ENCODE data around the gene HOXA3. TPM values are rescaled to one million over a fixed set of nuclear protein-coding genes. Genes with fewer than 3 reads are reported as not detected.

The HOXA3 gene
- total RNA-seq, 1 experiment from 2014 or later: 4.5 TPM

DNA sequence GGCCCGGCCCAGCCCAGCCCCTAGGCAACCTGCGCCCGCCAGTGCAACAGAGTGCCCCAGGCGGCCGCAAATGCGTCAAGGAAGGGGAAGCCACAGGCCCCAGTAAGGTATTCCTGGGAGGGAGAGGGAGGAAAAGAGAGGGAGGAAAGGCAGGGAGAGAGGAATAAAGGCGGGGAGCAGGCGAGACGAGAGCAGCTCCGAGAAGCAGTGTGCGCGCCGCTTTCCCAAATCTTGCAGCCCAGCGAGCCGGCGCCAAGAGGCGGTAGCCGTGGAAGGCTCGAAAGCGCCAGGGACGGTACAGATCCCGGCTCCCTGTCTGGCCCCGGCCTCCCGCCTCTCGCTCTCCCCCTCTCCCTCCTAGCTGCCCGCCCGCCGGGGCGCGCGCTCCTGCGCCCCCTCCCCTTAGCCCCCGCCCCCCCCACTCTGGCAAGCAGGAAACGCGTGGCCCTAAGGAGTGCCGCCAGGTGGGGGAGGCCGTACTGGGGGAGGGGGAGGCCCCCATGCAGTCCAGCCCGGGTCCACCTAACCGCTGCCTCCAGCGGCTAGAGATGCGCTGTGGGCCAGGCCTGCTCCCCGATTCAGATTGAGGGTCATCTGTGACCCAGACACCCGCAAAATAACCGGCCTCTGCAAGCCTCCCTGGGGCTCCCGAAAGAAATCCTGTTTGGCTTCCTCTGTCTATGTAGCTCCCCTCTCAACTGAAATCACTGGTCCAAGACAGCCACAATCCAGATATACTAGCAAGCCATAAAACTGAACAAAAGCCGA, 17.5 kb upstream of the HOXA3 start:
- intact Hi-C loops (cut with micrococcal nuclease): loop anchor here (1.0 to 5.0 kb wide), 4 partner anchors 10 to 1013 kb away; partner anchors contain the start of genes CBX3, HNRNPA2B1 and HOXA13
- DNase-seq: peak; percentile 62
- H3K4me2 ChIP-seq (ENCODE audit: low read length): peak overlapping the region; percentile 93
- H2AFZ ChIP-seq (ENCODE audit: low read length): no peak overlapping the region
- no TSS peak for BruUV-seq (replicated peaks)
- peak overlapping the region; percentile 97 for H3K27ac ChIP-seq (ENCODE audit: low read length)
- H3K36me3 ChIP-seq (ENCODE audit: low read depth, low read length): 0 out of 2 replicates have a peak, but pooled peaks cover 4% of the 10 kb centered on the region
- H3K9me2 ChIP-seq (replicated peaks; ENCODE audit: low read length): no peaks in the 10 kb centered on the region
- peaks cover 100% of the 10 kb centered on the region for H3K79me2 ChIP-seq (ENCODE audit: low read length)
- H3K9ac ChIP-seq (ENCODE audit: low read length): peak overlapping the region; percentile 90
- H3K4me3 ChIP-seq (ENCODE audit: low read length): peak overlapping the region; percentile 84
- no peaks in the 10 kb centered on the region for H3K27me3 ChIP-seq (ENCODE audit: low read length)
- H4K20me1 ChIP-seq (ENCODE audit: low read length): no peaks in the 10 kb centered on the region
- no peak for TF ChIP-seq EZH2phosphoT487 (IDR thresholded peaks at IDR 0.05; ENCODE audit: borderline replicate concordance, low read length)
- TF ChIP-seq, protein P1, sequence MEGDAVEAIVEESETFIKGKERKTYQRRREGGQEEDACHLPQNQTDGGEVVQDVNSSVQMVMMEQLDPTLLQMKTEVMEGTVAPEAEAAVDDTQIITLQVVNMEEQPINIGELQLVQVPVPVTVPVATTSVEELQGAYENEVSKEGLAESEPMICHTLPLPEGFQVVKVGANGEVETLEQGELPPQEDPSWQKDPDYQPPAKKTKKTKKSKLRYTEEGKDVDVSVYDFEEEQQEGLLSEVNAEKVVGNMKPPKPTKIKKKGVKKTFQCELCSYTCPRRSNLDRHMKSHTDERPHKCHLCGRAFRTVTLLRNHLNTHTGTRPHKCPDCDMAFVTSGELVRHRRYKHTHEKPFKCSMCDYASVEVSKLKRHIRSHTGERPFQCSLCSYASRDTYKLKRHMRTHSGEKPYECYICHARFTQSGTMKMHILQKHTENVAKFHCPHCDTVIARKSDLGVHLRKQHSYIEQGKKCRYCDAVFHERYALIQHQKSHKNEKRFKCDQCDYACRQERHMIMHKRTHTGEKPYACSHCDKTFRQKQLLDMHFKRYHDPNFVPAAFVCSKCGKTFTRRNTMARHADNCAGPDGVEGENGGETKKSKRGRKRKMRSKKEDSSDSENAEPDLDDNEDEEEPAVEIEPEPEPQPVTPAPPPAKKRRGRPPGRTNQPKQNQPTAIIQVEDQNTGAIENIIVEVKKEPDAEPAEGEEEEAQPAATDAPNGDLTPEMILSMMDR (conservative IDR thresholded peaks at IDR 0.05; ENCODE audit: low read depth, low read length): no peak
- no peak for TF ChIP-seq EZH2 (IDR thresholded peaks at IDR 0.05; ENCODE audit: low read length, unreplicated experiment)
- H3K9me3 ChIP-seq (ENCODE audit: low read length): no peaks in the 10 kb centered on the region
- no peaks in the 10 kb centered on the region for H3F3A ChIP-seq (ENCODE audit: low read length, unreplicated experiment)
- CTCF ChIA-PET: interaction anchor here (0.9 kb wide), 1 partner anchor 25 kb away, joined by 3 read pairs; no protein-coding TSS in a partner anchor
- POLR2A ChIA-PET (ENCODE audit: unreplicated experiment): interaction anchor here (0.7 kb wide), 1 partner anchor 17 kb away, joined by 5 read pairs; no protein-coding TSS in a partner anchor
- peaks cover 17% of the 10 kb centered on the region for H3K4me1 ChIP-seq (ENCODE audit: insufficient read depth, low read length)
- peak; percentile 0 for ATAC-seq

DNA sequence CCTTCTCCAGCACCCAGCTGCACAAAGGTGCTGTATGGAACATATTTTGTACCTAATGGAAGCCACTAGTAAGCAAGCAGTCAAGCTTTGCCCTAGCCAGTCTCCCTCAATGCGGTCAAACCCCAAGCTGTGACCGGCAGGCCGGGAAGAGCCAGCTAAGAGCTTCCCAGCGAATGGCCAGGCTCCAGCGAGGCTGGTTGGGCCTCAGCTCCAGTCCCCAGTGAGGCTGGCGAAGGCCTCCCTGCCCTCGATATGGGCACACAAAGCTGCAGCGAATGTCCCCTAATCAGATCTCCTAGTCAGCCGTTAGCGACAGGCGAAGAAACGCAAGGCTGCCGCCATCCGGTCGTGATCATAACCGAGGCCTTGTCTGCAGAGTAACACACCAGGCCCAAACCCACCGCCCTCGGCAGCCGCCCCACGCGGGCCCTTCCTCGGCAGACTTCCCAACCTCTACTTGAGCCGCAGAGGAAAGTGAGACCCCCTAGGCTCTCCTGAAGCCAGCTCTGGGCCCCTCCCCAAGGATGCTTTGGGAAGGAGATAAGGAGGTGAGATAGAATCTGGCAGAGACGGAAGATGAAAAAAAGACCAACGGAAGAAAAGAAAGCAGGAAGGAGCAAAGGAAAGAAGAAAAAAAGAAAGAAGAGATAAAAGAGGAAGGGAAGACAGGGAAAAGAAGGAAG, 16.0 kb upstream of the HOXA3 start:
- POLR2A ChIA-PET (ENCODE audit: unreplicated experiment): interaction anchor here (0.5 to 1.3 kb wide), 13 partner anchors 12 to 839 kb away, joined by 3 to 9 read pairs (median 4); partner anchors contain the start of genes HOXA11, HOXA13 and TAX1BP1
- TSS peak; percentile 10 for BruUV-seq (replicated peaks)
- ATAC-seq: no peak

More for the DNA sequence above, 16.0 kb upstream of the HOXA3 start:
- TF ChIP-seq EZH2 (IDR thresholded peaks at IDR 0.05; ENCODE audit: low read length, unreplicated experiment) (no peak), EZH2phosphoT487 (IDR thresholded peaks at IDR 0.05; ENCODE audit: borderline replicate concordance, low read length) (no peak)
- TF ChIP-seq, protein P1 (conservative IDR thresholded peaks at IDR 0.05; ENCODE audit: low read depth, low read length): peak; percentile 36; the same call in 1 of the 2 replicates
- Histone ChIP-seq H3K79me2 (ENCODE audit: low read length) (peaks cover 100% of the 10 kb centered on the region), H3K36me3 (ENCODE audit: low read depth, low read length) (peaks cover 17% of the 10 kb centered on the region), H3K9me2 (replicated peaks; ENCODE audit: low read length) (no peaks in the 10 kb centered on the region), H4K20me1 (ENCODE audit: low read length) (peaks cover 9% of the 10 kb centered on the region), H3K9me3 (ENCODE audit: low read length) (no peaks in the 10 kb centered on the region), H3K27ac (ENCODE audit: low read length) (peak overlapping the region; percentile 97), H3K27me3 (ENCODE audit: low read length) (no peaks in the 10 kb centered on the region), H3K4me3 (ENCODE audit: low read length) (peak overlapping the region; percentile 84), H3F3A (ENCODE audit: low read length, unreplicated experiment) (no peaks in the 10 kb centered on the region), H2AFZ (ENCODE audit: low read length) (no peak overlapping the region), H3K4me1 (ENCODE audit: insufficient read depth, low read length) (peaks cover 11% of the 10 kb centered on the region), H3K4me2 (ENCODE audit: low read length) (peak overlapping the region; percentile 93), H3K9ac (ENCODE audit: low read length) (peak overlapping the region; percentile 90)
- CTCF ChIA-PET: interaction anchor here (0.5 to 1.4 kb wide), 3 partner anchors 11 to 602 kb away, joined by 3 to 6 read pairs (median 4); no protein-coding TSS in a partner anchor
- peak; percentile 59 for DNase-seq
- intact Hi-C loops (cut with micrococcal nuclease): loop anchor here (5.0 kb wide), 3 partner anchors 34 to 1011 kb away; partner anchors contain the start of genes CBX3, HNRNPA2B1 and HOXA13

Data from PC-3 (cell line).